Mammary epithelial cell (primary cell): ENCODE measurements around the gene SLC35F1.

Experiments
- CTCF ChIP-seq, 2 donors: IDR thresholded peaks in 1 of 2; conservative IDR thresholded peaks in 1 of 2; 2 replicates each; pipeline ENCODE4 v1.5.1; 2011 to 2012; ENCODE audit warnings: inconsistent platforms in 2 of 2, low read length in 2 of 2, mild to moderate bottlenecking in 2 of 2, control low read depth in 1 of 2, low read depth in 1 of 2; ENCODE audit not compliant: insufficient read depth in 1 of 2; ENCODE audit errors: extremely low read depth in 1 of 2
- EZH2 ChIP-seq: IDR thresholded peaks from 2 replicates; pipeline ENCODE4 v1.6.1; 2012; ENCODE audit warnings: low read length, inconsistent platforms, borderline replicate concordance

DNA sequence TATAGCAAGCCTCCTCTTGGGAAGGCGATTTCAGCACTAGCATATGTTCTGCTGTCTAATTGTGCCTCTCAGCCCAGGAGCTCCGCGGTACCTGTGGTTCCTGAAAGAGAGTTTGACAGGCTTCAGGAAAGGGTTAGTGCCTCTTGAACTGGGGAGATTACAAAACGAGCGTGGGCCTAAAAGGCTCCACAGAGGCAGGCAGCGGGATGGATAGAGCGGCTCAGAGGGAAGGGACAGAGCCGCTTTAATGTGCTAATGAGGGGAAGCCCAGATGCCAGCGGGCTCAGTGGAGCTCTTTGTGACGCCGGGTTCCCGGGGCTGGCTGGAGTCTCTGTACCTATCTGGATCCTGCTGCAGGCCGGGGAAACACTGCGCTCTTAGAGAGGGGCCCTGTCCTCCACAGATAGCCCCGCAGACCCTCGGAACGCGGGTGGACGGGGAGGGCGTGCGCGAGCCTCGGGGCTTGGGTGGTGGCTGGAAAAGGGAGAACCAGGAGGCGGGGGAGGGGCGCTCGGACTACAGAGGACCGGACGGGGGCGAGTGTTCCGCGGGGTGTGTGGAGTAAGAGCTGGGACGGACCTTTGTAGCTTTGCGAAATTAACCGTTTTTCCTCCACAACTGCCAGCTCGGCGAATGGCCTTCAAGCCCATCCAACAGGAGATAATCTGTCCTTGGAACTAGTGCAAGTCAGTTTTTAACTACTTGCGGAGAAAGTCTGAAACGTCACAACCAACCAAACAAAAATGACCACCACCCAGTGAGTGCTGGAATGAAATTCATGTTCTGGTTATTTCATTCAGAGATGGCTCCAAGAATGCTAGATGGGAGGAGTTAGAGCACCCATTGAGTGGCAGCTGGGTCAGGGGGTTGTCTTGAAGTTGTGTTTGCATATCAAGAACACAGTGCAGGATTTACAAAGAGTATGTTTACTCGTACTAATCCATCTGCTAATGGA, 13.0 kb downstream of the SLC35F1 start:
- TF ChIP-seq EZH2: no peak
- no peak for TF ChIP-seq CTCF (conservative IDR thresholded peaks at IDR 0.05 in 1 of 2, IDR thresholded peaks at IDR 0.05 in 1 of 2; ENCODE audit: extremely low read depth in 1 of 2, insufficient read depth in 1 of 2, low read depth in 1 of 2, low read length in 2 of 2)
